ENCODE results near the gene LRIG2. TPM values are rescaled to one million over a fixed set of nuclear protein-coding genes. Genes with fewer than 3 reads are reported as not detected.
"Not testable (repeated sequence)": the region's sequence is repeated elsewhere in the genome, so short reads cannot be mapped to it uniquely, and the experiment has no call there.

The LRIG2 gene
- 3.4 TPM for polyA plus RNA-seq (2013, experiment 1 of 2; ENCODE audit: insufficient read length)
- polyA plus RNA-seq (2013, experiment 2 of 2; ENCODE audit: insufficient read length) = 4.5 TPM

DNA sequence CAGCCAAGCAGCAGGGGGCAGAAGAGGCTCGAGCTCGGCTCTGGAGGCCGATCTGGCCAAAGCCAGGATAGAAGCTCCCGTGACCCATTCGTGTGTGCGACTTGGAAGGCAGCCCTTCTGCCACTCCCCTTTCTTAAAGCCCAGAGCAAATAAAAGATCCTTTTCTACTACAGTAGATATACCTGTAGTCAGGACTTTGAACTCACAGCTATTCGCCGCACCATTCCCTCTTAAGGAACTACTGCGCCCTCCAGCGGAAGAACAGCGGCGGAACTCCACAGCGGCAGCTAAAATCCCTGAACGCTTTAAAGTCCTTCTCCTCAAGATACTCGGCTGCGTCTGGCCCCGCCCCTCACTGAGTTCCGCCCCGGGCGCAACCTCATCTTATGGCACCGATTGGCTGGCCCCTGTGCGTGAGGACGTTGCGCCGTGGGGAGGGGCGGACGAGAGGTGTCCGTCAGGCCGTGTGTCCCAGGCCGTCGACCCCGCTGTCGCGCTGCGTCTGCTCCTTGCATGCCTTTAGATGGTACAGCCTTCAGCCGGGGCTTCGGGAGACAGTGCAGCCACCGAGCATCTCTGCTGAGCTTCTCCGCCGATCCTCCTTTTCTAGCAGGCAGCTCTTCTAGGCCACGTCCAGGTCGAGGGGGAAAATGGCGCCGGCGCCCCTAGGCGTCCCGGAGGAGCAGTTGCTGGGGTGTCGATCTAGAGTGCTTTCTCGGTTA lies at the start of gene LRIG2:
TSS of gene LRIG2 (plus strand) at position 442 of the 722 bp plus-strand sequence. CDS start at position 651, 209 bp downstream.
- DNase-seq = peak; percentile 98

DNA sequence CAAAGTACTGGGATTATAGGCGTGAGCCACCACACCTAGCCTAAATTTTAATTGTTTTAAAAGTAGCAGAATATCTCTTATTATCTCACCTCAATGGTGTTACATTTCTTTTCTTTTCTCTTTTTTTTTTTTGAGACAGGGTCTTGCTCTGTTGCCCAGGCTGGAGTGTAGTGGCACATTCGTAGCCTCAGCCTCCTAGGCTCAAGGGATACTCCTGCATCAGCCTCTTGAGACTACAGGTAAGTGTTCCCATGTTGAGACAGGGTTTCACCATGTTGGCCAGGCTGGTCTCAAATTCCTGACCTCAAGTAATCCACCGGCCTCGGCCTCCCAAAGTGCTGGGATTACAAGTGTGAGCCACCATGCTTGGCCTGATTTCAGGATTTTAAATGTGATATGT lies 49.7 kb upstream of the LRIG2 start:
- DNase-seq = not testable (repeated sequence)

GRCh38 chr1:113027007-113027406 lies 46.0 kb upstream of the LRIG2 start:
- DNase-seq = no peak

GRCh38 chr1:113027449-113027848 lies 45.5 kb upstream of the LRIG2 start:
- DNase-seq = no peak

- no peak for DNase-seq
Measured at GRCh38 chr1:113029822-113030221, 43.2 kb upstream of the LRIG2 start.

DNA sequence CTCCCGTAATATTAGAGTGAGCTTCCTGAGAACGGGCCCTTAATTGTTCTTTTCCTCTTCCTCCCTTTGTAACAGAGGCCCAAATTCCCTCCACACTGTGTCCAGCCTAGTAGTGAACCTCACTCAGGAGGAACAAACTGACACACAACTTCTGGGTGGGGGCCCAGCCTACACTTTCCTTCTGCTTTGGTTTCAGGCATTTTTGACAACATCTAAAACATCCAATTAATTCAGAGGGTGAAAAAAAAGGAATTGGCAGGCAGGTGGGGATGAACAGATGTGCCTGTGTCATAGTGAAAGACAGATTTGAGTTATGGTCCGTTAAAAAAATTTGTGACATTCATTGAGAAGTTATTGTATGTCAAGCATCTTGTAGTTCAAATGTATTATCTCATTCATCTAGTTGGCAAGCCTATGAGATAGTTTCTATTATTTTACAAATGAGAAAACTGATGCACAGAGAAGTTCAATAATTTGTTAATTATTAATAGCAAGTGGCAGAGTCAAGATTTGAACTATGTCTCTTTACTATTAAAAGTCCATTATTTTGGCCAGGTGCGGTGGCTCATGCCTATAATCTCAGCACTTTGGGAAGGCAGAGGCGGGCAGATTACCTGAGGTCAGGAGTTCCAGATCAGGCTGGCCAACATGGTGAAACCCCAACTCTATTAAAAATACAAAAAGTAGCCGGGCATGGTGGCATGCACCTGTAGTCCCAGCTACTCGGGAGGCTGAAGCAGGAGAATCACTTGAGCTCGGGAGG lies 41.6 kb upstream of the LRIG2 start:
- DNase-seq = no peak

DNA sequence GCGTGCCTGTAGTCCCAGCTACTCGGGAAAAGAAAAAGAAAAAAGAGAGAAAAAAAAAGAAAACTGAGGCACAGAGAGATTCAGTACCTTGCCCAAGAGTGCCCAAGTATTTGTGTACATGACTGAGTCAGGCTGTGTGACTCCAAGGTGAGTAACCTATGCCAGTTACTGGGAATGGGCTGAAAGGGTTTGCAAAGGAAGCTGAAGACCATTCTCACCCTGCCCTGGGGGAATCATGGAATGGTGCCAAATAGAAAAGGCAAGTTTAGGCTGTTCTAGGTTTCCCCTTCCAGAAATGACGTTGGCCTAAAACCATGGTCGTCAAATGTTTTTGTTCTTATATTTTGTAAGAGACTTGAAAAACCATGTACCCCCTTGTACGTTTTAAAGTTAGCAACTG lies 37.9 kb upstream of the LRIG2 start:
- DNase-seq = no peak

- no peak for DNase-seq
Measured at GRCh38 chr1:113036639-113037321, 36.2 kb upstream of the LRIG2 start.

DNA sequence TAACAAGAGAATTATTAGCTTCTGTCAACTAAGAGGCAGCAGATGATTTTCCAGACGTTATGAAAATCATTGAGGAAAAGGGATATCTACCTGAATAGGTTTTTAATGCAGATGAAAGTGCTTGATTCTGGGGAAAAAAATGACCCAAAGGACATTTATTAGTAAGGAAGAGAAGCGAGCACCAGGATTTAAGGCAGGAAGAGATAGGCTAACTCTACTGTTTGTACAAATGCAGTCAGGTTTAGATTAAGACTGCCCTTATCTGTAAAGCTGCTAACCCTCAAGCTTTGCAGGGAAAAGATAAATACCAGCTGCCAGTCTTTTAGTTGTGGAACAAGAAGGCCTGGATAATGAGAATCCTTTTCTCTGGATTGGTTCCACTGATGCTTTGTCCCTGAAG lies 33.0 kb upstream of the LRIG2 start:
- no peak for DNase-seq

DNA sequence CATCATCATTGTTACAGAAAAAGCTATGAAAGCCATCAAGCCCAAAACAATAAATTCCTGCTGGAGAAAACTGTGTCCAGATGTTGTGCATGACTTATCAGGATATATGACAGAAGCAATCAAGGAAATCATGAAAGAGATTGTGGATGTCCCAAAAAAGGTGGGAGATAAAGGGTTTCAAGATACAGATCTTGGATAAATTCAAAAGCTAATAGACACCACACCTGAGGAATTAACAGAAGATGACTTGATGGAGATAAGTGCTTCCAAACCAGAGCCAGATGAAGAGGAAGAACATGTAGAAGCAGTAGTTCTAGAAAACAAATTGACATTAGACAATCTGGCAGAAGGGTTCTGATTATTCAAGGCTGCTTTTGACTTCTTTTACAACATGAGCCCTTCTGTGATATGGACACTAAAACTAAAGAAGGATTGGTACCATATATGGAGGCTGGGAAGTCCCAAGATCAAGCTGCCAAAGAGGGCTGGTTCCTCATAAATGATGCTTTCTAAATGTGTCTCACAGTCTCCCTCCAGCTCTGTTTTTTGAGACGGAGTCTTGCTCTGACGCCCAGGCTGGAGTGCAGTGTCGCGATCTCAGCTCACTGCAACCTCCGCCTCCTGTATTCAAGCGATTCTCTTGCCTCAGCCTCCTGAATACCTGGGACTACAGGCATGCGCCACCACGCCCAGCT lies 32.1 kb upstream of the LRIG2 start:
- no peak for DNase-seq

- DNase-seq = no peak
Measured at GRCh38 chr1:113041569-113042284, 31.3 kb upstream of the LRIG2 start.

DNA sequence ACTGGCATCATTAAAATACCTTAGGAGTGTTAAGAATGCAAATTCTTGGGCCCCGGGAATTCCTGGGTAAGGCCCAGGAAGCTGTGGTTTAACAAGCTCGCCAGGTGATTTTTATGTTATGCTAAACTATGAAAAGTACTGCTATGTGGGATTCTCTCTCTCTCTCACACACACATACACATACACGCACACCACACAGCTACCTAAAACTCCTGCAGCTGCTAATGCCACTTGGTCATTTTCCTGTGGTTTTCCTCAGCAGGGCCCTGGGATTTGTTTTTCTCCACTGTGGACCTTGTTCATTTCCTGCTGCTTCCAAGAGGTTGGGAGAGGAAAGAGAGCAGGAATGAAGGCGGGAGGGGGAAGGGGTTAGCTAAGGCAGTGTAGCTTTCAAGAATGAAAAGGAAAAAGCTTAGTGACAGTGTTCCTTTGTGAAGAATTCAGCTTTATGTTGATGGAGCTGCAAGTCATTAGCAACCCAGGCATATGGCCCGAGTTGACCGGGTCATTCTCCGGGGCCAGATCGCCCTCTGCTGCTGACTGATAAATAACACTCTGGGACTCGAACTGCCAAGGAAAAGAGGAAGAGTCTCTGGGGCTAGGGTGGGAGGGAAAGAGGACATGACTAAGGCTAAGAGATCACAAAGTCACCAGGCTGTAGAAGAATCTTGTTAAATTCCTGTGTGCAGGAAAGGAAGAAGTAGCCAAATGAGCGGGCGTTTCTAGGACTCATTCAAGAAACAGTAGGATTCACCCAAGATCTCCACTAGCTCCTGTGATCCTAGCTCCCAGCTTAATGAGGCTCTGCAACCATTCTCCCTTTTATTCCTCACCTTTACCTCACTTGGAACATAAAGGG lies 30.5 kb upstream of the LRIG2 start:
- DNase-seq = peak; percentile 88

GRCh38 chr1:113043144-113043488 lies 29.9 kb upstream of the LRIG2 start:
- not testable (repeated sequence) for DNase-seq

DNA sequence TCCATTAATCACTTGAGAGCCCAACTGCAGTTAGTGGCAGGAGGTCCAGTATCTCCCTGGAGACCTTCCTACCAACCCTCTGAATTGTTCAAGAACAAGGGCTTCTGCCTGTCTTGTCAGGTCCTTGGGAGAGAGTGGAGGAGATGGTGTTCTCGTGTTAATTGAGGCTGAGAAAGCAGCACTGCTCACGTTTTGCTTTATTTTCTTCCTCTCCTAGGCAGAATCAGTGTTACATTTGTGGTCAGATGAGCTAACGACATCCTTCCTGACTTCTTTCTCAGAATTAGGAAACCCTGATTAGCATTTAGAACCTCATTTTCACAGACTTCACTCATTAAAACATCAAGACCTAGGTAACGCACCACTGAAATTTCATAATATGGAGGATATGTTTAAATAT lies 26.4 kb upstream of the LRIG2 start:
- no peak for DNase-seq

GRCh38 chr1:113048064-113048463 lies 24.9 kb upstream of the LRIG2 start:
- no peak for DNase-seq

DNA sequence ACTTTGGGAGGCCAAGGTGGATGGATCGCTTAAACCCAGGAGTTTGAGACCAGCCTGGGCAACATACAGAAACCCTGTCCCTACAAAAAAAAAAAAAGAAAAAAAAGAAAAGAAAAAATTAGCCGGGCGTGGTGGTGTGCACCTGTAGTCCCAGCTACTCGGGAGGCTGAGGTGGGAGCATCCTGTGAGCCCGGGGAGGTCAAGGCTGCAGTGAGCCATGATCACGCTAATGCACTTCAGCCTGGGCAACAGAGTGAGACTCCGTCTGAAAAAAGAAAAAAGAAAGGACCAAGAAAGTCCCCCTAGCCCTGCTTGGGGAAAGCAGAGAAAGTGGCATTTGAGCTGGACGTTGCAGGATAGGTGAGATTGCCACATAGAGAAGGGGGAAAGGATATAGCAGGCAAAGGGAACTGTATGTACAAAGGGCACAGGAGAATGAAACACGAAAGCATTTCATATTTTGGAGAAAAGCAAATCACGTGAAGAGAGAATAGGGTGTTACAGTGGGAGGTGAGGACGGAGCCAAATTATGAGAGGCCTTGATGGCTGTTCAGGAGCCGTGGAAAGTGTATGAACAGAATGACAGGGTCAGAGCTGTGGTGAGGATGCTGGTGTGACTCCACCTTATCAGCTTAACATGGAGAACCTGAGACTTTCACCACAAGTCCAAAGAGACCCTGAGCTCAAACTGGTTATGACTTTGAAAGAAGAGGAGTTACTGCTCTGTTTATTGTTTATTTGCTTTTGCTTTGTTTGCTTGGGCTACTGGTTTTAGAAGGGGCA lies 19.5 kb upstream of the LRIG2 start:
- DNase-seq = no peak

- no peak for DNase-seq
Measured at GRCh38 chr1:113055570-113055969, 17.4 kb upstream of the LRIG2 start.

DNA sequence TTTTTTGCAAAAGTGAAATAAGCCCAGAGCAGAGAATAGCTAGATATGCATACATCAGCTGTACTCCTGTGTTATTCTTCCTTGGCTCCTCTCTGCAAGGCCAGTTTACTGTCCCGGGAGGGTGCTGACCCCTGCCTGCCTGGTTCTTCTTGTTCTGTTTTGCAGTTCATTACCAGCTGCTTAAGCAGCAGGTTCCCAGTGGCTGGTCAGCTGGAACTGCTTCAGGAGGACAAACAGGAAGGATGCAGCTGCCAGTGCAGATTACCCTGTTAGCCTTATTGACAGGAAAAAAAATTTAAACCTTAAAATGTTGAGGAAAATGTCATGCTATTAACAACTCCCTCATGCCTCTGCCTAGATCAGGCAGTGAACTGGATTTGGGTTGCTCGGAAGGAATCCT lies 16.0 kb upstream of the LRIG2 start:
- DNase-seq = no peak

DNA sequence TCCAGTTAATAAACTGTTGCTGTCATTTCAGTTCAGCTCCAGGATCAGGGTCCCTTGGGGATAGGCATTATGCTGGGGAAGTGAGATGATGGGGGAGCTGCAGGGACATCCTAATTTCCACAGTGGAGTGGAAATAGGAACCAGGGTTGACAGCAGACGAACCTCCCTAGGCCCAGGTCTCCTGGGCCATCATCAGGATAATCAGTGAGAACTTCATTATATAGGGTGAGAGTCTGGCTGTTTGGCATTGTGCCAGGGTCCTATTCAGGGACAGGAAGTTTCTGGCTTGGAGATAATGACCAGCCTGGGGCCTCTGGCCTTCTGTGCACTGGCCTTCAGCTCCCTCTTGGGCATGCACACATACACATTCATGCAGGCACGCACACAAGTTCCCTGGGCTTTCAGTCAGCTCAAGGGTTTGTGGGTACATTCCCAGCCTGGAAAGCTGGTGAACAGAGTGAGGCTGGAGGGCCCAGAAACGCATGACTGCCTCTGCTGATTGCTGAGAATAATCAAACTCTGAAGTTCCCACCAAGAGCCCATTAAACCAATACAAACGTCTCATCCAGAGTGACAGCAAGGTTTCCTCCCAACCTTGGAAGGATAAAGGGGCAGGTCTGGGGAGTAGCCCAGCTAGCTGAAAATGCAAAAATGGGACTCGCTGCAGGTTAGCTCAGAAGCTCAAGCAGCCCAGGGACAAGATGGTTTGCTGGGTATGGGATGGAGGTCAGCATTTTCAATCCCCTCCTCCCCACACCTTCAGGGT lies 13.9 kb upstream of the LRIG2 start:
- DNase-seq = no peak

All from fibroblast of skin of back (primary cell).